Measurements from ENCODE around the gene BIRC6. TPM values are rescaled to one million over a fixed set of nuclear protein-coding genes. Genes with fewer than 3 reads are reported as not detected.

Gene BIRC6
- total RNA-seq, 2 experiments from 2014 or later: 81.2 to 125 TPM

DNA sequence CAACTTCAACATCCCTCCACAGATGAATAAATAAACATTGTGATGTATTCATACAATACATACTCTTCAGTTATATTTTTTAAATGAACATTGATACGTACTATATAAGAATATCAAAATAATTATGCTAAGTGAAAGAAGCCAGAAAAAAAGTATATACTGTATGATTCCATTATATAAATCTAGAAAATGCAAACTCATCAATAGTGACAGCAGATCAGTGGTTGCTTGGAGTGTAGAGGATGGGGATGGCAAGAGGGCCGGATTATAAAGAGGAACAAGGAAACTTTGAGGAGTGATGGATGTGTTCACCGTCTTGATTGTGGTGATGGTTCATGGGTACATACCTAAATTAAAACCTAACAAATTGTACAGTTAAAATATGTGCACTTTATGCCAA lies 268.0 kb downstream of the BIRC6 start:
- Histone ChIP-seq H3K9me2 (ENCODE audit: insufficient read depth, low read length) (no peaks in the 10 kb centered on the region), H3K36me3 (ENCODE audit: insufficient read depth, low read length) (peaks cover 26% of the 10 kb centered on the region; the same call in 1 of the 2 replicates), H3K79me2 (ENCODE audit: insufficient read depth, low read depth, low read length) (peaks cover 16% of the 10 kb centered on the region), H3K4me1 (ENCODE audit: insufficient read depth, low read length, poor library complexity, severe bottlenecking) (peaks cover 15% of the 10 kb centered on the region), H3K4me3 (ENCODE audit: low read depth, low read length, poor library complexity, severe bottlenecking) (no peak overlapping the region), H2AFZ (ENCODE audit: low read length) (no peak overlapping the region), H4K20me1 (ENCODE audit: insufficient read depth, low read length) (no peaks in the 10 kb centered on the region), H3K27ac (ENCODE audit: low read depth, low read length, poor library complexity, severe bottlenecking) (no peak overlapping the region), H3K9me3 (ENCODE audit: low read length) (no peaks in the 10 kb centered on the region), H3K4me2 (ENCODE audit: low read length) (no peak overlapping the region)
- TF ChIP-seq, protein P1, sequence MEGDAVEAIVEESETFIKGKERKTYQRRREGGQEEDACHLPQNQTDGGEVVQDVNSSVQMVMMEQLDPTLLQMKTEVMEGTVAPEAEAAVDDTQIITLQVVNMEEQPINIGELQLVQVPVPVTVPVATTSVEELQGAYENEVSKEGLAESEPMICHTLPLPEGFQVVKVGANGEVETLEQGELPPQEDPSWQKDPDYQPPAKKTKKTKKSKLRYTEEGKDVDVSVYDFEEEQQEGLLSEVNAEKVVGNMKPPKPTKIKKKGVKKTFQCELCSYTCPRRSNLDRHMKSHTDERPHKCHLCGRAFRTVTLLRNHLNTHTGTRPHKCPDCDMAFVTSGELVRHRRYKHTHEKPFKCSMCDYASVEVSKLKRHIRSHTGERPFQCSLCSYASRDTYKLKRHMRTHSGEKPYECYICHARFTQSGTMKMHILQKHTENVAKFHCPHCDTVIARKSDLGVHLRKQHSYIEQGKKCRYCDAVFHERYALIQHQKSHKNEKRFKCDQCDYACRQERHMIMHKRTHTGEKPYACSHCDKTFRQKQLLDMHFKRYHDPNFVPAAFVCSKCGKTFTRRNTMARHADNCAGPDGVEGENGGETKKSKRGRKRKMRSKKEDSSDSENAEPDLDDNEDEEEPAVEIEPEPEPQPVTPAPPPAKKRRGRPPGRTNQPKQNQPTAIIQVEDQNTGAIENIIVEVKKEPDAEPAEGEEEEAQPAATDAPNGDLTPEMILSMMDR (conservative IDR thresholded peaks at IDR 0.05; ENCODE audit: low read length): no peak
- TF ChIP-seq EZH2phosphoT487 (IDR thresholded peaks at IDR 0.05; ENCODE audit: borderline replicate concordance, low read depth, low read length): no peak
- no peak for DNase-seq (ENCODE audit: low spot score)
- POLR2A ChIA-PET: no interaction called here
- BruUV-seq (replicated peaks): no TSS peak
- intact Hi-C loops (cut with micrococcal nuclease; ENCODE audit: unreplicated experiment): loop anchor here (5.0 kb wide), 1 partner anchor 322 kb away; the partner anchor contains the start of gene LTBP1
- CTCF ChIA-PET (ENCODE audit: unreplicated experiment): no interaction called here

DNA sequence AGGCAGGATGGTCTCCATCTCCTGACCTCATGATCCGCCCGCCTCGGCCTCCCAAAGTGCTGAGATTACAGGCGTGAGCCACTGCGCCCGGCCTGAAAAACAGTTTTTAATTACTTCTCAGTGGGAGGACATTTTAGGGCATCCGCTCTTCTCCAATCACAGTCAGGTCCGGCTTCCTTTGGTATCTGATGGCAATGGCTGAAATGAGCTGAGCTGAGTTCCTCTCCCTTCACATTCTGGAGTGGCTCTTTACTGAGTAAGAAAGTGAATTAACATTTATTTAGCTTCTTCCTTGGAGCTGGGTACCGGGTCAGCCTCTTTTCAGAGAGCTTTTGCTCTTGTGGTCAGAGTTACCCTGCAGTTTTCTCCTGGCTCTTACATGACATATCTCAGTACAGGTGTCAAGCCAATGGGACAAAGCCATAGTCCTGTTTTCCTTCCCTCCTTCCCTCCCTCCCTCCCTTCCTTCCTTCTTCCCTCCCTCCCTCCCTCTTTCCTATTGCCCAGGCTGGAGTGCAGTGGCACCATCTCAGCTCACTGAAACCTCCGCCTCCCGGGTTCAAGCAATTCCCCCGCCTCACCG lies 269.9 kb downstream of the BIRC6 start:
- Histone ChIP-seq H3K9me2 (ENCODE audit: insufficient read depth, low read length) (no peaks in the 10 kb centered on the region), H2AFZ (ENCODE audit: low read length) (no peak overlapping the region), H3K79me2 (ENCODE audit: insufficient read depth, low read depth, low read length) (peaks cover 23% of the 10 kb centered on the region), H3K4me2 (ENCODE audit: low read length) (no peak overlapping the region; the same call in 1 of the 2 replicates), H3K9me3 (ENCODE audit: low read length) (no peaks in the 10 kb centered on the region), H4K20me1 (ENCODE audit: insufficient read depth, low read length) (no peaks in the 10 kb centered on the region), H3K4me3 (ENCODE audit: low read depth, low read length, poor library complexity, severe bottlenecking) (no peak overlapping the region), H3K36me3 (ENCODE audit: insufficient read depth, low read length) (peaks cover 36% of the 10 kb centered on the region), H3K27ac (ENCODE audit: low read depth, low read length, poor library complexity, severe bottlenecking) (no peak overlapping the region), H3K4me1 (ENCODE audit: insufficient read depth, low read length, poor library complexity, severe bottlenecking) (peaks cover 17% of the 10 kb centered on the region)
- intact Hi-C loops (cut with micrococcal nuclease; ENCODE audit: unreplicated experiment): loop anchor here (5.0 kb wide), 1 partner anchor 321 kb away; the partner anchor contains the start of gene LTBP1
- BruUV-seq (replicated peaks): no TSS peak
- DNase-seq (ENCODE audit: low spot score): no peak
- TF ChIP-seq EZH2phosphoT487 (IDR thresholded peaks at IDR 0.05; ENCODE audit: borderline replicate concordance, low read depth, low read length): no peak
- TF ChIP-seq, protein P1 (conservative IDR thresholded peaks at IDR 0.05; ENCODE audit: low read length): no peak
- ChIA-PET CTCF (ENCODE audit: unreplicated experiment) (no interaction called here), POLR2A (interaction anchor here (0.6 kb wide), 1 partner anchor 106 kb away, joined by 3 read pairs; no protein-coding TSS in a partner anchor)

DNA sequence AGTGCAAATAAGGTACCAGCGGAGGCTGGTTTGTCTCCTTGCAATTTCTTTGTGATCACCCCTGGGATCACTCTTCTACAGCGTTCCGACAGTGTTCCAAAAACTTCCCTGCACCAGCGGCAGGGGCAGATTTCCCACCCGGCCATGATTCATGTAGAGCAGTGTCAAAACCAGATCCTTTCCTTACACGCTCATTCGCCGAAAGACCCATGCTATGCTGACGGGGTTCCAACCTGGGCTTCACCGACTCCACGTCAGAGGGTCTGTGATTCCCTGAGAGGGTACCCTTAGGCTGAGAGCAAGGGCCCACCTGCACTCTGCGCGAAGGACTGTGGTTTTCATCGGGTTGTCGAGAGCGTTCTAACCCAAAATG lies 270.6 kb downstream of the BIRC6 start:
- H3K4me2 ChIP-seq (ENCODE audit: low read length): peak overlapping the region; percentile 72
- no peaks in the 10 kb centered on the region for H3K9me2 ChIP-seq (ENCODE audit: insufficient read depth, low read length)
- no peak for DNase-seq (ENCODE audit: low spot score)
- no peak overlapping the region for H3K27ac ChIP-seq (ENCODE audit: low read depth, low read length, poor library complexity, severe bottlenecking)
- H2AFZ ChIP-seq (ENCODE audit: low read length): peak overlapping the region; percentile 100
- ChIA-PET CTCF (ENCODE audit: unreplicated experiment) (no interaction called here), POLR2A (no interaction called here)
- H3K36me3 ChIP-seq (ENCODE audit: insufficient read depth, low read length): peaks cover 33% of the 10 kb centered on the region
- peaks cover 27% of the 10 kb centered on the region for H3K79me2 ChIP-seq (ENCODE audit: insufficient read depth, low read depth, low read length)
- no TSS peak for BruUV-seq (replicated peaks)
- peak overlapping the region; percentile 99 for H3K4me3 ChIP-seq (ENCODE audit: low read depth, low read length, poor library complexity, severe bottlenecking)
- TF ChIP-seq, protein P1 (conservative IDR thresholded peaks at IDR 0.05; ENCODE audit: low read length): no peak
- TF ChIP-seq EZH2phosphoT487 (IDR thresholded peaks at IDR 0.05; ENCODE audit: borderline replicate concordance, low read depth, low read length): no peak
- H3K4me1 ChIP-seq (ENCODE audit: insufficient read depth, low read length, poor library complexity, severe bottlenecking): peaks cover 17% of the 10 kb centered on the region
- H4K20me1 ChIP-seq (ENCODE audit: insufficient read depth, low read length): no peaks in the 10 kb centered on the region
- intact Hi-C loops (cut with micrococcal nuclease; ENCODE audit: unreplicated experiment): loop anchor here (5.0 kb wide), 1 partner anchor 320 kb away; the partner anchor contains the start of gene LTBP1
- H3K9me3 ChIP-seq (ENCODE audit: low read length): no peaks in the 10 kb centered on the region
